HAP-1 (cell line): Measurements from ENCODE around the gene ELF4.

Experiments
- DNase-seq, 2 experiments: peaks; one replicate each; pipeline ENCODE4 v3.0.0-alpha.2; 2016 to 2020; ENCODE audit warnings: low spot score in 2 of 2
- H3K27me3 ChIP-seq: fragments of 250-450 bp; sonication (Bioruptor Pico); 2 replicates; pipeline ENCODE4 v1.5.1; 2020; ENCODE audit warnings: low read depth, mild to moderate bottlenecking, moderate library complexity
- H3K36me3 ChIP-seq: fragments of 250-450 bp; sonication (Bioruptor Pico); replicated peaks from 2 replicates; pipeline ENCODE4 v1.5.1; 2020; ENCODE audit warnings: mild to moderate bottlenecking
- H3K4me1 ChIP-seq: fragments of 250-450 bp; sonication (Bioruptor Pico); 2 replicates; pipeline ENCODE4 v1.5.1; 2020; ENCODE audit warnings: mild to moderate bottlenecking
- H3K4me3 ChIP-seq: fragments of 250-450 bp; sonication (Bioruptor Pico); 2 replicates; pipeline ENCODE4 v1.5.1; 2020; ENCODE audit warnings: mild to moderate bottlenecking, moderate library complexity
- H3K9me3 ChIP-seq: fragments of 250-450 bp; sonication (Bioruptor Pico); 2 replicates; pipeline ENCODE4 v1.5.1; 2020; ENCODE audit warnings: mild to moderate bottlenecking, moderate library complexity
- in situ Hi-C: fragments of 300-500 bp; cut with MboI; formaldehyde crosslinking; loops from 3 replicates; pipeline ENCODE4 v1.14.3; 2020; ENCODE audit warnings: low sequenced_read_pairs, inconsistent platforms, mixed read lengths

Gene ELF4

GRCh38 chrX:130084631-130085237, 25.6 kb downstream of the ELF4 start:
- DNase-seq, result no peak
- H3K9me3 ChIP-seq, result no peaks in the 10 kb centered on the region
- peaks cover 3% of the 10 kb centered on the region; the same call in 1 of the 2 replicates for H3K36me3 ChIP-seq
- no peak overlapping the region for H3K4me3 ChIP-seq
- H3K27me3 ChIP-seq, result no peaks in the 10 kb centered on the region
- peaks cover 9% of the 10 kb centered on the region for H3K4me1 ChIP-seq
- in situ Hi-C loops, result no loop called here

GRCh38 chrX:130083656-130084382, 26.5 kb downstream of the ELF4 start:
- DNase-seq, result no peak
- in situ Hi-C loops, result no loop called here
- H3K27me3 ChIP-seq, result no peaks in the 10 kb centered on the region
- H3K9me3 ChIP-seq, result no peaks in the 10 kb centered on the region
- H3K4me1 ChIP-seq, result peaks cover 9% of the 10 kb centered on the region
- H3K4me3 ChIP-seq, result no peak overlapping the region
- H3K36me3 ChIP-seq, result peaks cover 5% of the 10 kb centered on the region

GRCh38 chrX:130083107-130083490, 27.2 kb downstream of the ELF4 start:
- Histone ChIP-seq H3K9me3 (no peaks in the 10 kb centered on the region), H3K36me3 (peaks cover 5% of the 10 kb centered on the region), H3K27me3 (no peaks in the 10 kb centered on the region), H3K4me1 (peaks cover 9% of the 10 kb centered on the region), H3K4me3 (no peak overlapping the region)
- DNase-seq, result peak in 1 of 2 experiments; percentile 49
- in situ Hi-C loops, result no loop called here

GRCh38 chrX:130082244-130083106, 27.8 kb downstream of the ELF4 start:
- H3K36me3 ChIP-seq, result peaks cover 5% of the 10 kb centered on the region
- no peak for DNase-seq
- in situ Hi-C loops, result no loop called here
- no peaks in the 10 kb centered on the region for H3K9me3 ChIP-seq
- H3K27me3 ChIP-seq, result no peaks in the 10 kb centered on the region
- peaks cover 9% of the 10 kb centered on the region for H3K4me1 ChIP-seq
- no peak overlapping the region for H3K4me3 ChIP-seq

GRCh38 chrX:130081421-130082045, 28.8 kb downstream of the ELF4 start:
- in situ Hi-C loops, result no loop called here
- H3K4me1 ChIP-seq, result peaks cover 9% of the 10 kb centered on the region

GRCh38 chrX:130080791-130081367, 29.4 kb downstream of the ELF4 start:
- in situ Hi-C loops, result no loop called here
- H3K4me3 ChIP-seq, result no peak overlapping the region
- H3K36me3 ChIP-seq, result peaks cover 5% of the 10 kb centered on the region
- H3K4me1 ChIP-seq, result peaks cover 9% of the 10 kb centered on the region
- no peaks in the 10 kb centered on the region for H3K9me3 ChIP-seq
- H3K27me3 ChIP-seq, result no peaks in the 10 kb centered on the region
- DNase-seq, result no peak

More at GRCh38 chrX:130081421-130082045, 28.8 kb downstream of the ELF4 start:
- no peaks in the 10 kb centered on the region for H3K27me3 ChIP-seq
- no peaks in the 10 kb centered on the region for H3K9me3 ChIP-seq
- H3K4me3 ChIP-seq, result no peak overlapping the region
- no peak for DNase-seq
- H3K36me3 ChIP-seq, result peaks cover 5% of the 10 kb centered on the region

- in situ Hi-C loops, result no loop called here
- H3K9me3 ChIP-seq, result no peaks in the 10 kb centered on the region
- H3K36me3 ChIP-seq, result peaks cover 5% of the 10 kb centered on the region
- no peaks in the 10 kb centered on the region for H3K27me3 ChIP-seq
- peak; percentile 78 to 81 for DNase-seq
- peaks cover 9% of the 10 kb centered on the region for H3K4me1 ChIP-seq
- no peak overlapping the region for H3K4me3 ChIP-seq
Measured at GRCh38 chrX:130079824-130080406, 30.4 kb downstream of the ELF4 start.

GRCh38 chrX:130075777-130076176, 34.5 kb downstream of the ELF4 start:
- no peaks in the 10 kb centered on the region for H3K9me3 ChIP-seq
- no peak overlapping the region for H3K4me3 ChIP-seq
- in situ Hi-C loops, result no loop called here
- no peak for DNase-seq
- peaks cover 37% of the 10 kb centered on the region for H3K36me3 ChIP-seq
- no peaks in the 10 kb centered on the region for H3K27me3 ChIP-seq
- no peaks in the 10 kb centered on the region for H3K4me1 ChIP-seq

- in situ Hi-C loops, result no loop called here
Measured at GRCh38 chrX:130072345-130072740, 38.0 kb downstream of the ELF4 start.

GRCh38 chrX:130071611-130072344, 38.5 kb downstream of the ELF4 start:
- H3K9me3 ChIP-seq, result no peaks in the 10 kb centered on the region
- H3K4me1 ChIP-seq, result no peaks in the 10 kb centered on the region
- in situ Hi-C loops, result no loop called here
- peaks cover 65% of the 10 kb centered on the region for H3K36me3 ChIP-seq
- no peak for DNase-seq
- no peak overlapping the region for H3K4me3 ChIP-seq
- H3K27me3 ChIP-seq, result no peaks in the 10 kb centered on the region

More at GRCh38 chrX:130072345-130072740, 38.0 kb downstream of the ELF4 start:
- Histone ChIP-seq H3K9me3 (no peaks in the 10 kb centered on the region), H3K4me1 (no peaks in the 10 kb centered on the region), H3K4me3 (no peak overlapping the region), H3K36me3 (peaks cover 59% of the 10 kb centered on the region), H3K27me3 (no peaks in the 10 kb centered on the region)
- DNase-seq, result no peak

GRCh38 chrX:130066975-130067615, 43.2 kb downstream of the ELF4 start:
- Histone ChIP-seq H3K4me1 (0 out of 2 replicates have a peak, but pooled peaks cover under 1% of the 10 kb centered on the region), H3K4me3 (no peak overlapping the region), H3K36me3 (peaks cover 50% of the 10 kb centered on the region), H3K27me3 (no peaks in the 10 kb centered on the region), H3K9me3 (no peaks in the 10 kb centered on the region)
- in situ Hi-C loops, result no loop called here
- DNase-seq, result no peak
